GM18526 (cell line): Measurements from ENCODE around the gene MAP3K14.

Experiments
- POLR2A ChIP-seq: IDR thresholded peaks from 3 replicates; pipeline ENCODE4 v1.6.1; 2011; ENCODE audit not compliant: insufficient read length; ENCODE audit errors: extremely low read depth

Gene MAP3K14

DNA sequence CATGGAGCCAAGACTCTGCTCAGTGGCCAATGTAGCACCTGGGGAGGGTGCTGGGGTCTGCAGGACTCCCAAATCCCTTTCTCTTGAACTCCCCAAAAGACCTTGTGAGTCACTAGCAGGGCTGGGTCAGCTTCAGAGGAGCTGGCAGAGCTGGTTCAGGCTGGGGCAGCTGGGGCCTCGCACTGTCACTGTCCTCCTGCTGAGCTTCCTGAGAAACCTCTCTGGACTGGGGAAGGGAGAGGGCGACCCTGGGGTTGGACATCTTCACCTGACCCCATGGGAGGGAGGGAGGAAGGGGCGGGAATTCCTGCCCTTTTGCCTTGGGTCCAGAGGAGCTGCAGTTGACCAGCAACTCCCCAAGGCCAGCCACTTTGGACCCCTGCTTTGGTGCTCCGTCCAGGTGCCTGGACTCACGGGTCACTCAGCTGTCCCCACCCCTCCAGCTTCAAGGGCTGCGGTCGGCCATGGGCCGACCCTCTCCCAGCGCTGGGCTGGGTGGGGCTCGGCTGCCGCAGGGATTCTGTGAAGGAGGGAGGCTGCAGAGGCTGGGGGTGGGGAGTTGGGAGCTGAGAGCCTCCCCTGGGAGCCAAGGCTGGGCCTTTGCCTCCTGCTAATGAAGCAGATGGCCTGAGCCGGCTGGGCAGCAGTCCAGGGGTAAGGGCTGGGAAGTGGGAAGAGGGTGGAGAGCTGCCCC is 85.9 kb downstream of the MAP3K14 start:
- TF ChIP-seq POLR2A = no peak

- no peak for TF ChIP-seq POLR2A
Measured at GRCh38 chr17:45230410-45230786, 86.4 kb downstream of the MAP3K14 start.

- peak; percentile 22 for TF ChIP-seq POLR2A
Measured at GRCh38 chr17:45229681-45230409, 87.0 kb downstream of the MAP3K14 start.

DNA sequence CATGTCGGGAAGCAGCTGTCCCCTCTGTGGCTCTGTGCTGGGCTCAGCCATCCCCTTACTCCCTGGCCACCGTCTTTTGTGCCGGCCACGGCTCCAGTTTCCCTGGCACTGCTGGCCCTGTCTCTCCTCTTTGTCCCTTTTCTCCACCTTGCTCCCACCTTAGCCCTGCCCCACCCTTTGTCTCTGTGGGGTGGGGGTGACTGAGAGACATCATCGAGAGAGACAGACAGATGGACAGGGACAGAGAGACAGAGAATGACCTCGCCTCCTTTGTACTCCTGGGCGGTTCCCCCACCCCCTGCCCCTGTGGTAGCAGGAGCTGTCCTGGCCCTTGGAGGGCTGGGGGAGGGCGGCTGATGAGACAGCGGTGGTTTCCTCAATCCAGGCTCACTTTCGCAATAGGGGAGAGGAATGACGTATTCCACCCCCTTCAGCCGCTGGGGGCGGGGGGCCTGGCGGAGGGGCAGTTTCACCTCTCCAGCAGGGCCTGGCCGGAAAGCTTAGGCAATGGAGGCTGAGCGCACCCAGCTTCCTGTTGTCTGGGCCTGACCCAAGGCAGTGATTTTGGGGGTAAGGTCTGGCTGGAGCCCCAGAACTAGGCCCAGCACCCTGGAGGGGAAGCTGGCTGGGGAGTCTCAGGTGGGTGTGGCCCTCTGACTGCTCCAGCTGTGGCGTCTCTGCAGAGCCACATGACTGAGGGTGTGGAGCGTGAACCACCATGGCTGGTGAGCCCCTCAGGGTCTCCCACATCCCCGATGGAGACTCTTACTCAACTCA is 87.9 kb downstream of the MAP3K14 start:
- TF ChIP-seq POLR2A = no peak

GRCh38 chr17:45227926-45228762 is 88.7 kb downstream of the MAP3K14 start:
- peak; percentile 36 for TF ChIP-seq POLR2A

DNA sequence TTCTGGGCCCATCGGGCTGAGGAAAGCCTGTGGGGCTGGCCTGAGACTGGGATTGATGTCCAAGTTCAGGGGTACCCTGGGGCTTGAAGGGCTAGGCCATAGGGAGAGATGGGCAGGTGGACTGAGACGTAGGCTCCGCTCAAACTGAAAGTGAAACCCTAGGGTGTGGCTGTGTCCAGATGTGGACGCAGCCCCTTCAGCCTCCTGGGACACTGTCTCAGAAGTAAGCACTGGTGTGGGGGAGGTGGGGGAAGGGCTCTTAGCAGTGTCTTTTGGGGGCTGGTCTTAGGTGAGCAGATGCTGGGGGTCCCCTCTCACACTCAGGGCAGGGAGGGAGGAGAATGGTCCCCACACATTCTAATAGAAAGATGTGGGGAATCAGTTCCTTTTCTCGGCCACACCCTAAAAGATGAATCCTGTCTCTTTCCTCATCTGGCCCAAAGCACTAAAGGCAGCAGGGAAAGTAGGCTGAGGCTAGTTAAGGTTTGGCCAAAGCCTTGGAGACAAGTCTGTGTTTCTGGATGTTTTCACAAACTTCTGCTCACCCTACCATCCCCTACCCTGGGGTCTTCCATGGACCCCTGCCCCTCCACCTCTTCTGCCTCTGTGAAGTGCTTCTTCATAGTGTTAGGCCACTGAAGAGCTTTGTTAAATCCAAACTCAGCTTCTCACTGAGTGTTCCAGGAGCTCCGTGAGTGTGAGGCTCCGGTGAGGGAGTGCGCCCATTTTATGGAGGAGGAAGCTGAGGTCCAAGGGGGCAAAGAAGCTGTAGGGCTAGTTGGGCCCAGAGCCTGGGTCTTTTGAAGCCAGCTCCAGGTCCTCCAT is 89.5 kb downstream of the MAP3K14 start:
- TF ChIP-seq POLR2A = peak; percentile 42

DNA sequence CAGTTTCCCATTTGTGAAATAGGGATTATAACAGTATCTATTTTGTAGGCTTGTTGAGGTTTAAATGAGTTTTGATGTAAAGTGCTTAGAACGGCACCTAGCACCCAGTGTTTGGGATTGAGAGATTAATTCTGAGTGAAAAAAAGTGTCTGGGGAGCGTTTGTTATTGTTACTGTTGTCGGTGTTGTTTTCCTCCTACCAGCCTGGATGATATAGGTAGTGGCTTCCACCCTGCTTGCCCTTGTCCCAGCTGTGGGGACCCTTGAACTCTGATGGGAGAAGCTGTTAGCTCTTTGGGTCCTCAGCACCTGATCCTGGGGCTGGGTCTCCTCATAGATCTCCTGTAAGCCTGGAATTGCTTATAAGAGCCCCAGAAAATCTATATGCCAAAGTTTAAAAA is 90.2 kb downstream of the MAP3K14 start:
- TF ChIP-seq POLR2A = no peak

DNA sequence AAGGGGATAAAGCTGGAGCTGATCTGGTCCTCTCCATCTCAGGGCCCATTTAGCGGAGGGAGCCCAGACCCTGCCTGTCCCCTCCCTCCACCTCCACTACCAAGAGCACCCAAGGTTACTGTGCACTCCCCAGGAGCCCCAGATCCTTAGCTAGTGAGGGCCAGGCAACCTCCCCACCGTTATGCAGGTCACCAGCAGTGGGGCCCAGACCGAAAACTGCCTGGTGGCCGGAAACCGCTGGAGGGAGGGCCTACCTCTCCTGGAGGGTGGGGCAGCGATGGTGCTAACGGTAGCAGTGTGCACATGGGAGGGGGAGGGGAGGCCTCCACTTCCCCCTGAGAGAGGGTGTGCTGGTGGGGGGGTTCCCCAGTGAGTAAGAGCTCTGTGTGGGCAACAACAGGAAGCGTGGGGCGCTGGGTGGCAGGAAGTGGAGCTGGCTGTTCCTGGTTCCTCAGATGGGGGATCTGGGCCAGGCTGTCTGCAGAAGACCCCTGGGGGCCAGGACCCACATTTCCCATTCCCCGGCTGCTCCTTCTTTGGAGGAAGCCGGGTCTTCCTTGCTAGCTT is 90.8 kb downstream of the MAP3K14 start:
- peak; percentile 94 for TF ChIP-seq POLR2A

DNA sequence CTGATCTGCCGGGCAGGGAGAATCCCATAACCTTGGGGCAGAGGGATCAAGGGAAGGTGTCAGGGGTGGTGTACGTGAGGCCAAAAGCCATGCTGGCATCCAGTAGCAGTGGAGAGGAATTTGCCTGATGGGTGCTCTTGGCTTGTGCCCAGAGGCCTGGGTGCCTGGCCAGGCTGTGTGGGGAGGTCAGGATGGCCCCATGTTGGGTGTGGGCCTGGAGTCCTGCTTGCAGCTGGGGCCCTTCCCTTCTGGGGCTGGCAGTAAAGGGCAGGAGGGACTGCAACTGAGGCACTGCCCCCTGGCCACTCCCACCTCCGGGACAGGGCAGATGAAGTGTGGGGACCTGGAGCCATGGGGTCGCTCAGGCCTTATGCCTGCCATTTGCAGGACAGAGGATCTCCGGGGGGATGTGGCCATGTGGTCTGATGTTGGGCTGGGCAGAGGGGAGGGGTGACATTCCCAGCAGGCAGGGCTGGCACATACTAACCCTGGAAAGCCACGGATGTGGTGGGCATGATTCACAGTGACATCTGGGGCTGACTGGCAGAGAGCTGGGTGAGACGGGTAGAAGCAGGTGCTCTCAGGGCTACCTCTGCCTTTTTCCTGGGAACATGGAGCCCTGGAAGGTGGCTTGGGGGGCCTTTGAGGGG is 91.6 kb downstream of the MAP3K14 start:
- peak; percentile 37 for TF ChIP-seq POLR2A

GRCh38 chr17:45224671-45225050 is 92.2 kb downstream of the MAP3K14 start:
- no peak for TF ChIP-seq POLR2A

- TF ChIP-seq POLR2A = peak; percentile 47
Measured at GRCh38 chr17:45223539-45224528, 93.0 kb downstream of the MAP3K14 start.

GRCh38 chr17:45222996-45223538 is 93.8 kb downstream of the MAP3K14 start:
- no peak for TF ChIP-seq POLR2A

DNA sequence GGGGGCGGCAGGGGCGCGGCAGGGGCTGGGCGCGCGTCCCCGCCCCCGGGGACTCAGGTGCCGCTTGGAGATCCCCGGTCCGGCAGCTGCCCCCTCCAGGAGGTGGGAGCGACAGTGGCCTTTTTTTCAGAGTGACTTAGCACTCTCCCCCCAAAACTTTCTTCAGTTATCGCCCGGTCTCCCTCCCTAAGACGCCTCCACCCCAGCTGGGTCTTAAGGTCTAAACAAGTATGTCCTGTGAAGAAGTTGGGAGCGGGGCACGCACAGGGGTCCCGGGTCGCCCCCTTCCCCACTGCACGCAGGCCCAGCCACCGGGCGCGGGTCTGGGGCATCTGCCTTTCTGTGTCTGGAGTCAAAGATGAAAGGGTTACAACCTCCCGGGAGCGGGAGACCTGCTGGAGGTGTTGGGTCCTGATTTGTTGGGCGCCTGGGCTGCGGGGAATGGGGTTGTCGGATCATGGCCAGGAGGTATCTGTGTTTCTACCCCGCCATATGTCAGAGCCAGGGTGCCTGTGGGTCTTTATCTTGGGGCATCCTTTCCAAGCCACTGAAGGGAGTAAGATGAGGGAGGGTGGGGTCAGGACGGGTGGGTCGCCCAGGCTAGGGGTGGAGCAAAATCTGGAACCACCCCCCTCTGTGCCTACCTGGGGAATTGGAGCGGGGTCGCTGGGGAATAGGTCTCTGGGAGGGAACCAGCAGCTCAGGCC is 94.4 kb downstream of the MAP3K14 start:
- peak; percentile 1 for TF ChIP-seq POLR2A
